D721Med (cell line): Measurements from ENCODE around the gene NDP.

Source experiments
- DNase-seq: peaks from one replicate; pipeline ENCODE4 v3.0.0; 2011; ENCODE audit warnings: low spot score; ENCODE audit not compliant: insufficient read length
- FAIRE-seq: peaks from 2 replicates; lab custom pipeline; 2011; peaks lifted over from hg19 to GRCh38; lab: Jason Lieb, UNC
- CTCF ChIP-seq: IDR thresholded peaks from 2 replicates; pipeline ENCODE4 v1.5.1; 2012; ENCODE audit warnings: mild to moderate bottlenecking, control low read depth; ENCODE audit not compliant: insufficient read depth; ENCODE audit errors: missing control alignments

Gene NDP

GRCh38 chrX:44012484-44013096 lies 39.4 kb upstream of the NDP start:
- no peak for TF ChIP-seq CTCF
- FAIRE-seq (no peak), DNase-seq (no peak)

- no peak for FAIRE-seq
- DNase-seq, result no peak
- TF ChIP-seq CTCF, result no peak
Observed at GRCh38 chrX:44011506-44011905, 38.3 kb upstream of the NDP start.

- no peak for FAIRE-seq
- no peak for TF ChIP-seq CTCF
- no peak for DNase-seq
Observed at GRCh38 chrX:44010626-44011025, 37.4 kb upstream of the NDP start.

- FAIRE-seq (no peak), DNase-seq (no peak)
- TF ChIP-seq CTCF, result no peak
Observed at GRCh38 chrX:44006081-44006480, 32.9 kb upstream of the NDP start.

- no peak for TF ChIP-seq CTCF
- no peak for FAIRE-seq
- no peak for DNase-seq
Observed at GRCh38 chrX:44003975-44004374, 30.8 kb upstream of the NDP start.

- FAIRE-seq, result no peak
- no peak for DNase-seq
- no peak for TF ChIP-seq CTCF
Observed at GRCh38 chrX:44002567-44002966, 29.4 kb upstream of the NDP start.

- no peak for FAIRE-seq
- no peak for DNase-seq
- no peak for TF ChIP-seq CTCF
Observed at GRCh38 chrX:43998374-43998773, 25.2 kb upstream of the NDP start.
